Measurements from ENCODE around the gene HDAC4. TPM values are rescaled to one million over a fixed set of nuclear protein-coding genes. Genes with fewer than 3 reads are reported as not detected.

HDAC4 gene
- total RNA-seq, 1 experiment from 2014 or later = 32.0 TPM

GRCh38 chr2:239402666-239403065 is 1.8 kb upstream of the HDAC4 start:
- H3K27me3 Mint-ChIP-seq (ENCODE audit: low read depth) = peaks cover 2% of the 10 kb centered on the region; the same call in 1 of the 2 replicates

More at GRCh38 chr2:239402666-239403065, 1.8 kb upstream of the HDAC4 start:
- H3K9me3 Mint-ChIP-seq = no peaks in the 10 kb centered on the region
- Histone ChIP-seq H4K8ac (replicated peaks; ENCODE audit: insufficient read length, low read depth, low read length) (no peak overlapping the region), H3K18ac (ENCODE audit: insufficient read length, low read depth, low read length) (no peak overlapping the region), H4K91ac (ENCODE audit: insufficient read length, low read depth, low read length) (no peak overlapping the region), H2BK15ac (ENCODE audit: low read depth, low read length) (no peak overlapping the region), H2BK12ac (ENCODE audit: insufficient read length, low read depth, low read length) (no peak overlapping the region), H3K4ac (ENCODE audit: low read depth, low read length) (no peak overlapping the region), H3K9ac (ENCODE audit: extremely low read depth, insufficient read length, low read length) (no peak overlapping the region), H3K27ac (ENCODE audit: insufficient read length, low read depth, low read length) (no peak overlapping the region), H3K4me1 (ENCODE audit: insufficient read depth, low read length) (no peaks in the 10 kb centered on the region), H3K9me3 (ENCODE audit: control insufficient read depth, low read depth, low read length) (no peaks in the 10 kb centered on the region), H3K27me3 (ENCODE audit: insufficient read depth, low read length) (no peaks in the 10 kb centered on the region), H4K5ac (ENCODE audit: insufficient read length, low read depth, low read length) (no peak overlapping the region), H3K23ac (ENCODE audit: insufficient read length, low read depth, low read length) (no peak overlapping the region), H3K79me1 (ENCODE audit: insufficient read depth, low read depth, low read length, poor library complexity, severe bottlenecking) (no peaks in the 10 kb centered on the region), H4K20me1 (ENCODE audit: control insufficient read depth, insufficient read depth, insufficient read length) (no peaks in the 10 kb centered on the region), H2BK20ac (ENCODE audit: low read depth, low read length, poor library complexity, severe bottlenecking) (no peak overlapping the region), H2BK120ac (ENCODE audit: low read depth, low read length, poor library complexity, severe bottlenecking) (no peak overlapping the region), H3K56ac (ENCODE audit: insufficient read length, low read depth, low read length) (no peak overlapping the region), H2AFZ (ENCODE audit: low read length) (no peak overlapping the region), H3K79me2 (ENCODE audit: insufficient read depth, low read length) (peaks cover 3% of the 10 kb centered on the region; the same call in 1 of the 2 replicates), H3K23me2 (ENCODE audit: insufficient read length, low read depth, low read length, poor library complexity, severe bottlenecking) (no peaks in the 10 kb centered on the region), H2BK5ac (ENCODE audit: insufficient read length, low read length) (no peak overlapping the region), H2AK5ac (ENCODE audit: insufficient read length, low read length) (no peak overlapping the region), H3T11ph (ENCODE audit: low read length) (no peak overlapping the region), H3K4me2 (ENCODE audit: insufficient read depth, insufficient read length, low read length) (peak overlapping the region; percentile 53), H3K14ac (ENCODE audit: insufficient read depth, low read length) (no peak overlapping the region)
- H3K4me1 Mint-ChIP-seq = peaks cover 33% of the 10 kb centered on the region in 2 experiments
- no peak overlapping the region; a peak in 1 of 7 replicates for H3K27ac Mint-ChIP-seq
- no peak for TF ChIP-seq CTCF (conservative IDR thresholded peaks at IDR 0.05)
- DNase-seq = no peak
- H3K36me3 Mint-ChIP-seq (ENCODE audit: insufficient read depth in 1 of 3, low read depth in 3 of 3) = no peaks in the 10 kb centered on the region; a peak in 1 of 7 replicates
- peak overlapping the region; percentile 81 to 86 for H3K4me3 Mint-ChIP-seq
- WGBS (ENCODE audit: extremely low coverage, insufficient read length, low lambda C conversion rate) = no CpG with 5 or more reads among the region's 11 CpGs
